T-cell (primary cell): ENCODE measurements around the gene NAIF1. TPM values are rescaled to one million over a fixed set of nuclear protein-coding genes. Genes with fewer than 3 reads are reported as not detected.

Experiments
- ATAC-seq, 4 experiments: fragments of 200-7000 bp in 3 of 4; fragments of 150-1000 bp in 1 of 4; cut with Tn5 transposase; replicated peaks in 1 of 4; 1 replicate in 3 of 4; 2 replicates in 1 of 4; pipeline ENCODE4 v1.10.0; 2021; ENCODE audit warnings: moderate library complexity in 3 of 4, mild to moderate bottlenecking in 2 of 4, moderate number of reproducible peaks in 1 of 4
- CTCF ChIA-PET, 2 donors: fragments of 300-600 bp; sonication (Branson Sonifier 250); formaldehyde crosslinking; loops; one replicate each; lab custom pipeline; 2022; ENCODE audit warnings: antibody characterized with exemption in 2 of 2; lab: Charles Lee
- POLR2A ChIA-PET, 2 donors: fragments of 300-600 bp; sonication (Branson Sonifier 250); formaldehyde crosslinking; loops; one replicate each; lab custom pipeline; 2022; ENCODE audit warnings: antibody characterized with exemption in 2 of 2; lab: Charles Lee
- DNase-seq, 35 experiments: peaks; one replicate each; pipeline versions ENCODE4 v3.0.0 to v3.0.0-alpha.2; 2013 to 2023
- H3K27ac ChIP-seq: one replicate; pipeline ENCODE4 v1.5.1; 2013; ENCODE audit warnings: low read length
- H3K27me3 ChIP-seq, 2 experiments: replicated peaks in 1 of 2; 1 replicate in 1 of 2; 2 replicates in 1 of 2; pipeline versions ENCODE4 v1.6.1 to v1.7.0; 2013; ENCODE audit warnings: low read length in 1 of 2, mixed read lengths in 1 of 2; ENCODE audit not compliant: control insufficient read depth in 2 of 2, insufficient read depth in 2 of 2; ENCODE audit errors: extremely low read depth in 1 of 2
- H3K36me3 ChIP-seq, 2 donors: 1 replicate in 1 of 2; 2 replicates in 1 of 2; pipeline versions ENCODE4 v1.6.1 to v1.7.0; 2013; ENCODE audit warnings: low read length in 1 of 2; ENCODE audit not compliant: control insufficient read depth in 2 of 2, insufficient read depth in 1 of 2; ENCODE audit errors: extremely low read depth in 1 of 2
- H3K4me1 ChIP-seq, 2 experiments: 1 replicate in 1 of 2; 2 replicates in 1 of 2; pipeline versions ENCODE4 v1.6.1 to v1.7.0; 2013; ENCODE audit warnings: low read length in 2 of 2, mixed read lengths in 1 of 2; ENCODE audit not compliant: insufficient read depth in 2 of 2, control insufficient read depth in 1 of 2; ENCODE audit errors: extremely low read depth in 1 of 2
- H3K4me3 ChIP-seq, 2 donors: 1 replicate in 1 of 2; 2 replicates in 1 of 2; pipeline versions ENCODE4 v1.5.1 to v1.7.0; 2013; ENCODE audit warnings: mild to moderate bottlenecking in 2 of 2, low read length in 1 of 2, moderate library complexity in 1 of 2; ENCODE audit not compliant: control insufficient read depth in 1 of 2; ENCODE audit errors: extremely low read depth in 1 of 2
- H3K9me3 ChIP-seq: 2 replicates; pipeline ENCODE4 v1.7.0; 2013
- H3K27ac Mint-ChIP-seq, 2 donors: one replicate each; pipeline ENCODE4 v1.8.0; 2020 to 2021; ENCODE audit warnings: mild to moderate bottlenecking in 2 of 2, mixed read lengths in 2 of 2
- H3K27me3 Mint-ChIP-seq, 2 donors: one replicate each; pipeline ENCODE4 v1.8.0; 2021 to 2022; ENCODE audit warnings: mixed read lengths in 2 of 2
- H3K36me3 Mint-ChIP-seq: one replicate; pipeline ENCODE4 v1.8.0; 2021; ENCODE audit warnings: mixed read lengths
- H3K4me1 Mint-ChIP-seq, 3 donors: one replicate each; pipeline ENCODE4 v1.8.0; 2020 to 2022; ENCODE audit warnings: mixed read lengths in 3 of 3, mild to moderate bottlenecking in 1 of 3
- H3K4me3 Mint-ChIP-seq, 3 donors: one replicate each; pipeline ENCODE4 v1.8.0; 2020 to 2022; ENCODE audit warnings: mild to moderate bottlenecking in 3 of 3, mixed read lengths in 3 of 3, moderate library complexity in 3 of 3
- H3K9me3 Mint-ChIP-seq, 3 donors: one replicate each; pipeline ENCODE4 v1.8.0; 2020 to 2022; ENCODE audit warnings: mixed read lengths in 3 of 3
- WGBS: methylation state at CpG from one replicate; pipeline ENCODE4 v1.1.5; 2013; ENCODE audit warnings: missing lambda C conversion rate; ENCODE audit not compliant: insufficient coverage; 5-methylcytosine and 5-hydroxymethylcytosine counted together
- total RNA-seq, 35 experiments: library from RNA in 6 of 35; stranded (reverse) in 6 of 35; fragments of 120-200 nt in 1 of 35; gene quantifications; one replicate each; pipeline versions ENCODE4 v1.2.1 to v1.2.4 and lab custom pipeline; 2013 to 2026

The NAIF1 gene
- total RNA-seq, 5 donors from 2014 or later (not counting 1 experiment from before 2014, with no cell fraction given) = 11.6 to 14.9 (median 13.8) TPM

GRCh38 chr9:128065907-128066712 lies 1.0 kb downstream of the NAIF1 start:
- H3K4me3 ChIP-seq = peak overlapping the region; percentile 53 to 64
- Mint-ChIP-seq H3K4me1 (peaks cover 35 to 69% (median 61%) of the 10 kb centered on the region in 3 donors), H3K27me3 (no peaks in the 10 kb centered on the region), H3K27ac (peak overlapping the region in 1 of 2 donors; percentile 84), H3K4me3 (peak overlapping the region in 1 of 3 donors; percentile 74), H3K36me3 (peaks cover 5% of the 10 kb centered on the region), H3K9me3 (no peaks in the 10 kb centered on the region)
- H3K27ac ChIP-seq = peak overlapping the region; percentile 91
- DNase-seq (no peak), ATAC-seq (no peak)
- peaks cover 0 to 12% of the 10 kb centered on the region in 2 donors for H3K36me3 ChIP-seq
- CTCF ChIA-PET = interaction anchor here in 1 of 2 donors (1.4 kb wide), 1 partner anchor 122 kb away, joined by 5 read pairs; no protein-coding TSS in a partner anchor
- POLR2A ChIA-PET = interaction anchor here in 1 of 2 donors (0.6 kb wide), 1 partner anchor 1376 kb away, joined by 4 read pairs; no protein-coding TSS in a partner anchor
- no peaks in the 10 kb centered on the region for H3K9me3 ChIP-seq
- H3K27me3 ChIP-seq = no peaks in the 10 kb centered on the region
- H3K4me1 ChIP-seq = peaks cover 32 to 78% of the 10 kb centered on the region in 2 experiments
- WGBS = 86% methylated on average over 13 of the region's 18 CpGs

GRCh38 chr9:128062846-128063831 lies 4.0 kb downstream of the NAIF1 start:
- H3K36me3 Mint-ChIP-seq = peaks cover 3% of the 10 kb centered on the region
- H3K4me1 Mint-ChIP-seq = peaks cover 20 to 56% (median 53%) of the 10 kb centered on the region in 3 donors
- no peak overlapping the region for H3K27ac ChIP-seq
- no peak overlapping the region for H3K4me3 ChIP-seq
- no peaks in the 10 kb centered on the region for H3K27me3 ChIP-seq
- H3K27me3 Mint-ChIP-seq = no peaks in the 10 kb centered on the region
- ChIA-PET POLR2A (interaction anchor here in 1 of 2 donors (0.6 kb wide), 1 partner anchor 61 kb away, joined by 4 read pairs; no protein-coding TSS in a partner anchor), CTCF (interaction anchor here in 1 of 2 donors (0.6 kb wide), 1 partner anchor 9 kb away, joined by 3 read pairs; no protein-coding TSS in a partner anchor)
- H3K36me3 ChIP-seq = peaks cover 3 to 12% of the 10 kb centered on the region in 2 donors
- H3K9me3 Mint-ChIP-seq = no peaks in the 10 kb centered on the region
- peak overlapping the region in 1 of 3 donors; percentile 3 for H3K4me3 Mint-ChIP-seq
- 95% methylated on average over 23 of the region's 28 CpGs for WGBS
- no peak for ATAC-seq
- H3K9me3 ChIP-seq = no peaks in the 10 kb centered on the region
- DNase-seq = no peak
- peaks cover 27 to 68% of the 10 kb centered on the region in 2 experiments for H3K4me1 ChIP-seq
- peak overlapping the region; percentile 19 to 94 for H3K27ac Mint-ChIP-seq

GRCh38 chr9:128062279-128062678 lies 4.8 kb downstream of the NAIF1 start:
- peak overlapping the region in 2 of 3 donors; percentile 37 to 72 for H3K4me3 Mint-ChIP-seq
- no peak for DNase-seq
- WGBS = 76% methylated on average over 6 of the region's 6 CpGs
- H3K36me3 Mint-ChIP-seq = peaks cover 3% of the 10 kb centered on the region
- Histone ChIP-seq H3K27me3 (no peaks in the 10 kb centered on the region), H3K27ac (no peak overlapping the region), H3K9me3 (no peaks in the 10 kb centered on the region), H3K4me3 (no peak overlapping the region), H3K36me3 (peaks cover 3 to 12% of the 10 kb centered on the region in 2 donors), H3K4me1 (peaks cover 27 to 68% of the 10 kb centered on the region in 2 experiments)
- ChIA-PET POLR2A (no interaction called here), CTCF (no interaction called here)
- no peak for ATAC-seq
- peak overlapping the region; percentile 91 to 94 for H3K27ac Mint-ChIP-seq
- H3K4me1 Mint-ChIP-seq = peaks cover 20 to 56% (median 53%) of the 10 kb centered on the region in 3 donors
- no peaks in the 10 kb centered on the region for H3K27me3 Mint-ChIP-seq
- H3K9me3 Mint-ChIP-seq = no peaks in the 10 kb centered on the region

GRCh38 chr9:128061275-128061960 lies 5.7 kb downstream of the NAIF1 start:
- Histone ChIP-seq H3K27me3 (no peaks in the 10 kb centered on the region), H3K9me3 (no peaks in the 10 kb centered on the region), H3K4me1 (peaks cover 23 to 60% of the 10 kb centered on the region in 2 experiments), H3K27ac (peak overlapping the region; percentile 43), H3K36me3 (peaks cover 3 to 12% of the 10 kb centered on the region in 2 donors), H3K4me3 (no peak overlapping the region)
- no peaks in the 10 kb centered on the region for H3K27me3 Mint-ChIP-seq
- H3K36me3 Mint-ChIP-seq = peaks cover 3% of the 10 kb centered on the region
- H3K27ac Mint-ChIP-seq = peak overlapping the region; percentile 91 to 94
- ChIA-PET POLR2A (interaction anchor here in 1 of 2 donors (0.6 kb wide), 1 partner anchor 9 kb away, joined by 14 read pairs; no protein-coding TSS in a partner anchor), CTCF (no interaction called here)
- H3K4me3 Mint-ChIP-seq = peak overlapping the region; percentile 35 to 72 (median 50)
- peak in 1 of 35 experiments; percentile 30 for DNase-seq
- H3K4me1 Mint-ChIP-seq = peaks cover 20 to 55% (median 52%) of the 10 kb centered on the region in 3 donors
- WGBS = 41% methylated on average over 12 of the region's 13 CpGs
- peak; percentile 26 to 50 (median 47) for ATAC-seq
- no peaks in the 10 kb centered on the region for H3K9me3 Mint-ChIP-seq

GRCh38 chr9:128059365-128059983 lies 7.6 kb downstream of the NAIF1 start:
- Histone ChIP-seq H3K9me3 (no peaks in the 10 kb centered on the region), H3K27ac (no peak overlapping the region), H3K36me3 (peaks cover 3 to 12% of the 10 kb centered on the region in 2 donors), H3K27me3 (no peaks in the 10 kb centered on the region), H3K4me1 (peaks cover 10 to 41% of the 10 kb centered on the region in 2 experiments), H3K4me3 (no peak overlapping the region)
- H3K9me3 Mint-ChIP-seq = no peaks in the 10 kb centered on the region
- H3K4me3 Mint-ChIP-seq = no peak overlapping the region
- ATAC-seq (no peak), DNase-seq (no peak)
- H3K4me1 Mint-ChIP-seq = peaks cover 20 to 36% (median 36%) of the 10 kb centered on the region in 3 donors
- H3K27ac Mint-ChIP-seq = no peak overlapping the region
- H3K27me3 Mint-ChIP-seq = no peaks in the 10 kb centered on the region
- CTCF ChIA-PET = interaction anchor here in 1 of 2 donors (0.6 to 1.0 kb wide), 2 partner anchors 21 to 28 kb away, joined by 3 to 4 read pairs; no protein-coding TSS in a partner anchor
- 94% methylated on average over 3 of the region's 6 CpGs for WGBS
- POLR2A ChIA-PET = no interaction called here
- H3K36me3 Mint-ChIP-seq = peaks cover 3% of the 10 kb centered on the region
